GM12891 (cell line): ENCODE data around the gene NRG4.

ENCODE experiments used
- POLR2A ChIP-seq: IDR thresholded peaks from 2 replicates; pipeline ENCODE4 v1.6.1; 2011; ENCODE audit warnings: low read depth, low read length, control low read depth
- POLR2AphosphoS5 ChIP-seq: IDR thresholded peaks from 2 replicates; pipeline ENCODE4 v1.6.1; 2011; ENCODE audit warnings: low read depth, low read length, control low read depth
- POU2F2 ChIP-seq: IDR thresholded peaks from 2 replicates; pipeline ENCODE4 v1.6.1; 2011; ENCODE audit warnings: low read depth, mild to moderate bottlenecking, control low read depth, low read length, moderate library complexity
- SPI1 ChIP-seq: IDR thresholded peaks from 2 replicates; pipeline ENCODE4 v1.6.1; 2011; ENCODE audit warnings: low read depth, low read length, control low read depth

- TF ChIP-seq POLR2A (no peak), POLR2AphosphoS5 (no peak), POU2F2 (no peak), SPI1 (no peak)
Measured at GRCh38 chr15:76006136-76006778, 6.0 kb downstream of the NRG4 start.
